PC-3 (cell line): ENCODE measurements around the gene CDKN1A. TPM values are rescaled to one million over a fixed set of nuclear protein-coding genes. Genes with fewer than 3 reads are reported as not detected.

Experiments used
- ATAC-seq: fragments of 200-7000 bp; cut with Tn5 transposase; 2 replicates; pipeline ENCODE4 v1.9.1; 2020; ENCODE audit warnings: mild to moderate bottlenecking, moderate library complexity
- BruUV-seq: library from RNA; stranded (reverse); fragments of 400-500 nt; replicated peaks from 2 replicates; lab custom pipeline; 2021; lab: Mats Ljungman, UMichigan
- CTCF ChIA-PET: fragments of 300-600 bp; sonication (Branson Sonifier 250); formaldehyde crosslinking; loops from one replicate; lab custom pipeline; 2022; ENCODE audit warnings: antibody characterized with exemption; lab: Charles Lee
- POLR2A ChIA-PET: fragments of 300-600 bp; sonication (Branson Sonifier 250); formaldehyde crosslinking; loops from one replicate; lab custom pipeline; 2022; ENCODE audit warnings: antibody characterized with exemption; ENCODE audit not compliant: unreplicated experiment; lab: Charles Lee
- DNase-seq: peaks from one replicate; pipeline ENCODE4 v3.0.0-alpha.2; 2015
- H2AFZ ChIP-seq: fragments of 300-600 bp; sonication (generic); 2 replicates; pipeline ENCODE4 v1.6.0; 2016; ENCODE audit warnings: antibody characterized with exemption, low read length
- H3F3A ChIP-seq: fragments of 300-600 bp; sonication (generic); one replicate; pipeline ENCODE4 v1.6.0; 2017; ENCODE audit warnings: antibody characterized with exemption, low read length, control low read depth, mild to moderate bottlenecking; ENCODE audit not compliant: unreplicated experiment
- H3K27ac ChIP-seq: fragments of 300-600 bp; sonication (generic); 2 replicates; pipeline ENCODE4 v1.5.1; 2016; ENCODE audit warnings: mild to moderate bottlenecking, low read length
- H3K27me3 ChIP-seq: fragments of 300-600 bp; sonication (generic); 2 replicates; pipeline ENCODE4 v1.6.1; 2016; ENCODE audit warnings: low read length, mixed read lengths
- H3K36me3 ChIP-seq: fragments of 300-600 bp; sonication (generic); 2 replicates; pipeline ENCODE4 v1.6.1; 2016; ENCODE audit warnings: low read depth, mixed run types, low read length, mixed read lengths
- H3K4me1 ChIP-seq: fragments of 300-600 bp; sonication (generic); 2 replicates; pipeline ENCODE4 v1.5.1; 2016; ENCODE audit warnings: low read length; ENCODE audit not compliant: insufficient read depth
- H3K4me2 ChIP-seq: fragments of 300-600 bp; sonication (generic); 2 replicates; pipeline ENCODE4 v1.6.0; 2016; ENCODE audit warnings: low read length
- H3K4me3 ChIP-seq: fragments of 300-600 bp; sonication (generic); 2 replicates; pipeline ENCODE4 v1.5.1; 2016; ENCODE audit warnings: mild to moderate bottlenecking, low read length, mixed read lengths
- H3K79me2 ChIP-seq: fragments of 300-600 bp; sonication (generic); 2 replicates; pipeline ENCODE4 v1.6.1; 2017; ENCODE audit warnings: low read length, mixed read lengths
- H3K9ac ChIP-seq: fragments of 300-600 bp; sonication (generic); 2 replicates; pipeline ENCODE4 v1.6.0; 2016; ENCODE audit warnings: mild to moderate bottlenecking, low read length
- H3K9me2 ChIP-seq: fragments of 300-600 bp; sonication (generic); replicated peaks from 2 replicates; pipeline ENCODE4 v1.6.1; 2016; ENCODE audit warnings: mixed run types, low read length, mixed read lengths
- H3K9me3 ChIP-seq: fragments of 300-600 bp; sonication (generic); 2 replicates; pipeline ENCODE4 v1.6.1; 2016; ENCODE audit warnings: low read length, mixed read lengths
- H4K20me1 ChIP-seq: fragments of 300-600 bp; sonication (generic); 2 replicates; pipeline ENCODE4 v1.6.1; 2016; ENCODE audit warnings: low read length, mixed read lengths
- EZH2 ChIP-seq: fragments of 300-600 bp; sonication (generic); IDR thresholded peaks from one replicate; pipeline ENCODE4 v1.6.1; 2017; ENCODE audit warnings: antibody characterized with exemption, mild to moderate bottlenecking, low read length; ENCODE audit not compliant: unreplicated experiment
- EZH2phosphoT487 ChIP-seq: fragments of 300-600 bp; sonication (generic); IDR thresholded peaks from 2 replicates; pipeline ENCODE4 v1.6.1; 2018; ENCODE audit warnings: mild to moderate bottlenecking, antibody characterized with exemption, low read length, borderline replicate concordance
- intact Hi-C: fragments of 100-400 bp; cut with micrococcal nuclease; formaldehyde crosslinking; loops from 2 replicates; pipeline ENCODE4 v1.9.0; 2023
- total RNA-seq: library from RNA; depleted of rRNA; stranded (reverse); fragments of >200 nt; gene quantifications from 2 replicates; pipeline ENCODE4 v1.2.3, GENCODE V29; 2014
- TF ChIP-seq, protein P1 (sequence below): fragments of 300-600 bp; sonication (generic); conservative IDR thresholded peaks from 2 replicates; pipeline ENCODE4 v1.5.1; 2017; ENCODE audit warnings: antibody characterized with exemption, low read depth, mild to moderate bottlenecking, low read length

CDKN1A gene
- total RNA-seq, 1 experiment from 2014 or later, result 79.5 TPM

DNA sequence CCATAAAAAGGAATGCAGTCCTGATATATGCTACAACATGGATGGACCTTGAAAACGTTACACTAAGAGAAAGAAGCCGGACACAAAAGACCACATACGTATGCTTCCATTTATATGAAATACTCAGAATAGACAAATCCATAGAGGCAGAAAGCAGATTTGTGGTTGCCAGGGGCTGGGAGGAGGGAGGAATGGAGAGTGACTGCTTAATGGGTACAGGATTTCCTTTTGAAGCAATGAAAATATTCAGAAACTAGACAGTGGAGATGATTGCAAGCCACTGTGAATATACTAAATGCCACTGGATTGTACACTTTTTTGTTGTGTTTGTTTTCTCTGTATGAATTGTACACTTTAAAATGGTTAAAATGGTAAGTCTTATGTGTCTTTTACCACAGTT, 29.4 kb upstream of the CDKN1A start:
- intact Hi-C loops, result no loop called here
- Histone ChIP-seq H3K4me2 (no peak overlapping the region), H3K79me2 (no peaks in the 10 kb centered on the region), H2AFZ (no peak overlapping the region), H3K9me2 (no peaks in the 10 kb centered on the region), H3K27ac (no peak overlapping the region), H3K36me3 (no peaks in the 10 kb centered on the region), H3K9me3 (no peaks in the 10 kb centered on the region), H3F3A (no peaks in the 10 kb centered on the region), H4K20me1 (no peaks in the 10 kb centered on the region), H3K4me1 (peaks cover 4% of the 10 kb centered on the region), H3K27me3 (no peaks in the 10 kb centered on the region), H3K4me3 (no peak overlapping the region), H3K9ac (no peak overlapping the region)
- DNase-seq (no peak), ATAC-seq (no peak)
- POLR2A ChIA-PET, result no interaction called here
- TF ChIP-seq EZH2, result no peak
- TF ChIP-seq EZH2phosphoT487, result no peak
- TF ChIP-seq, protein P1, sequence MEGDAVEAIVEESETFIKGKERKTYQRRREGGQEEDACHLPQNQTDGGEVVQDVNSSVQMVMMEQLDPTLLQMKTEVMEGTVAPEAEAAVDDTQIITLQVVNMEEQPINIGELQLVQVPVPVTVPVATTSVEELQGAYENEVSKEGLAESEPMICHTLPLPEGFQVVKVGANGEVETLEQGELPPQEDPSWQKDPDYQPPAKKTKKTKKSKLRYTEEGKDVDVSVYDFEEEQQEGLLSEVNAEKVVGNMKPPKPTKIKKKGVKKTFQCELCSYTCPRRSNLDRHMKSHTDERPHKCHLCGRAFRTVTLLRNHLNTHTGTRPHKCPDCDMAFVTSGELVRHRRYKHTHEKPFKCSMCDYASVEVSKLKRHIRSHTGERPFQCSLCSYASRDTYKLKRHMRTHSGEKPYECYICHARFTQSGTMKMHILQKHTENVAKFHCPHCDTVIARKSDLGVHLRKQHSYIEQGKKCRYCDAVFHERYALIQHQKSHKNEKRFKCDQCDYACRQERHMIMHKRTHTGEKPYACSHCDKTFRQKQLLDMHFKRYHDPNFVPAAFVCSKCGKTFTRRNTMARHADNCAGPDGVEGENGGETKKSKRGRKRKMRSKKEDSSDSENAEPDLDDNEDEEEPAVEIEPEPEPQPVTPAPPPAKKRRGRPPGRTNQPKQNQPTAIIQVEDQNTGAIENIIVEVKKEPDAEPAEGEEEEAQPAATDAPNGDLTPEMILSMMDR, result no peak
- BruUV-seq, result no TSS peak
- CTCF ChIA-PET, result no interaction called here

DNA sequence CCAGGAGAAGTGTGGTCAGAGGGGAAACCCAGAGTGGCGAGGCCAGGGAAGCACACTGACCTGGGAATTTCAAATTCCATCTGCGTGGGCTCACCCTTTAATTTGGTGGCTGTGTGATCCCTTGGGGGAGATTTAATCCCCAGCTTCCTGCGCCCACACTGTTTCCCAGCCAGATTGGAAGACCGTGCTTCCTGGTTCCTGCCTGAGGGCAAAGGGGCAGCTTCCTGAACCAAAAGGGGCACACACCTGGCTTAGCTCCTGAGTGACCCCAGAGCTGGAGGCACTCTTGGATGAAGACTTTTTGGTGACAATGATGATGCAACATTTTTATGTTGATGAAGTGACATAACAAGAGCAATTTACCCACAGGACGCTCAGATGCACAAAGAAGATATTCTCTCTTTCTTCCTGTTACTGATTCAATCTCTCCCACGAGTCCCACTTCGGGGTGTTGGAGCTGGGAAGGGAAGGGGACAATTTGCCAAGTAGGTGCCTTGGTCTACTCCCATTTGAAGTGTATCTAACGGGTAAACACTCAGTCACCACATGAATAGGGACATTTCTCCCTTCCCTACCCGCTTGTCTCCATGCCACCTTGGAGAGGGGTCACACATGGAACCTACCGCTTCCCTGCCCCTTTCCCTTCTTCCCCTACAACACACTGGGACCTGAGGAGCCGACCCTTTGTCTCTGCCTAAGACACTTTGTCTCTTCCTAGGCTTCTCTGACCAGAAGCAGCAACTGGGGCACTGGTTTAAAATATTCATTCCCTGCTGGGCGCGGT, 28.6 kb upstream of the CDKN1A start:
- H3K27me3 ChIP-seq, result no peaks in the 10 kb centered on the region
- H3K36me3 ChIP-seq, result no peaks in the 10 kb centered on the region
- no peak overlapping the region for H3K4me3 ChIP-seq
- intact Hi-C loops, result no loop called here
- H3K79me2 ChIP-seq, result no peaks in the 10 kb centered on the region
- no peak overlapping the region for H3K4me2 ChIP-seq
- no peak for DNase-seq
- ChIA-PET CTCF (no interaction called here), POLR2A (no interaction called here)
- H3K9me3 ChIP-seq, result no peaks in the 10 kb centered on the region
- BruUV-seq, result no TSS peak
- no peak for ATAC-seq
- TF ChIP-seq, protein P1, result no peak
- H3K9me2 ChIP-seq, result no peaks in the 10 kb centered on the region
- H3K4me1 ChIP-seq, result no peaks in the 10 kb centered on the region; the same call in 1 of the 2 replicates
- H3F3A ChIP-seq, result no peaks in the 10 kb centered on the region
- H4K20me1 ChIP-seq, result no peaks in the 10 kb centered on the region
- no peak overlapping the region for H3K9ac ChIP-seq
- no peak overlapping the region for H2AFZ ChIP-seq
- H3K27ac ChIP-seq, result no peak overlapping the region

DNA sequence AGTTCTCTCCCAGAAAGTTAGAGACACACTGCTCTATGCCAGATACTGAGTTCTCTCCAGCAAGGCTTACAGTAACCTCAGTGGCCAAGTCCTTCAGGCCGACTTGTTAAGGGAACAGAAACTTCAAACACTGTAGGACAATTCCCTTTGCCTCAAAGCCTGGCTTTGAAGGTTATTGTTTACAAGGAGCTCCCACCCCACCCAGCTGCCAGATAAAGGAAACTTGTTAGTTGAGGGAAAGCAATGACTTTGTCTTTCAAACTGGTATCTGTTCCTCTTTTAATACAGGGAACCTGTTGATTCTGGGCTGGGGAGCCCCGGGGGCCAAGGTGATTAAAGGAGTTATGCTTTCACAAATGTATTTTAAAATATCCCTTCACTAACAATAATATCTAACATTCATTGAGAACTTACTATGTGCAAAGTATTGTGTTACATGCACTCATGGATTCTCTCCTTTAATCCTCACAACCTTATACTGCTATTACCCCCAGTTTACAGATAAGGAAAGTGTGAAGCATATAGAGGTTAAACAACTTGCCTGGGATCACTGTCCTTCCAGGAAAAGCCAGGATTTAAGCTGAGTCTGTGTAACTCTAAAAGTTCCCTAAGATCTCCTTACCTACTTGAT, 27.6 kb upstream of the CDKN1A start:
- no TSS peak for BruUV-seq
- ChIA-PET CTCF (no interaction called here), POLR2A (no interaction called here)
- Histone ChIP-seq H3K27ac (no peak overlapping the region), H3K9me2 (no peaks in the 10 kb centered on the region), H3K4me3 (no peak overlapping the region), H3K4me1 (no peaks in the 10 kb centered on the region), H3K27me3 (no peaks in the 10 kb centered on the region), H3F3A (no peaks in the 10 kb centered on the region), H3K79me2 (no peaks in the 10 kb centered on the region), H2AFZ (no peak overlapping the region), H3K36me3 (no peaks in the 10 kb centered on the region), H3K9ac (no peak overlapping the region), H3K9me3 (no peaks in the 10 kb centered on the region), H4K20me1 (no peaks in the 10 kb centered on the region), H3K4me2 (no peak overlapping the region)
- intact Hi-C loops, result no loop called here
- TF ChIP-seq EZH2 (no peak), EZH2phosphoT487 (no peak)
- TF ChIP-seq, protein P1, result no peak
- ATAC-seq, result no peak
- no peak for DNase-seq
